Hepatocyte (in vitro differentiated cells): ENCODE data around the gene CCDC157.

ENCODE experiments used
- CTCF ChIP-seq: fragments of 200-600 bp; sonication (generic); IDR thresholded peaks from 2 replicates; pipeline ENCODE4 v1.5.1; 2016; ENCODE audit warnings: antibody characterized with exemption, mild to moderate bottlenecking; ENCODE audit not compliant: poor library complexity
- EZH2 ChIP-seq: fragments of 200-600 bp; sonication (generic); IDR thresholded peaks from 2 replicates; pipeline ENCODE4 v1.6.1; 2016; ENCODE audit warnings: antibody characterized with exemption, mild to moderate bottlenecking, borderline replicate concordance
- EZH2phosphoT487 ChIP-seq: fragments of 200-600 bp; sonication (generic); IDR thresholded peaks from one replicate; pipeline ENCODE4 v1.6.1; 2018; ENCODE audit warnings: antibody characterized with exemption, mild to moderate bottlenecking, low read depth, moderate library complexity; ENCODE audit not compliant: unreplicated experiment, severe bottlenecking

GRCh38 chr22:30357650-30358215, 926 bp downstream of the CCDC157 start:
- no peak for TF ChIP-seq CTCF
- TF ChIP-seq EZH2phosphoT487: no peak
- no peak for TF ChIP-seq EZH2
